HFFc6 (cell line): ENCODE measurements around the gene FSTL4. TPM values are rescaled to one million over a fixed set of nuclear protein-coding genes. Genes with fewer than 3 reads are reported as not detected.

ENCODE experiments used
- DNase-seq: peaks from one replicate; pipeline ENCODE4 v3.0.0-alpha.2; 2018
- H3K27ac Mint-ChIP-seq: 2 replicates; pipeline ENCODE4 v1.8.0; 2020; ENCODE audit warnings: mild to moderate bottlenecking, mixed read lengths
- H3K27me3 Mint-ChIP-seq: 2 replicates; pipeline ENCODE4 v1.8.0; 2021; ENCODE audit warnings: mild to moderate bottlenecking, moderate library complexity, mixed read lengths; ENCODE audit not compliant: insufficient read depth
- H3K36me3 Mint-ChIP-seq: 2 replicates; pipeline ENCODE4 v1.8.0; 2021; ENCODE audit warnings: low read depth, mixed read lengths
- H3K4me1 Mint-ChIP-seq: 2 replicates; pipeline ENCODE4 v1.8.0; 2020; ENCODE audit warnings: low read depth, mixed read lengths
- H3K4me3 Mint-ChIP-seq: 2 replicates; pipeline ENCODE4 v1.8.0; 2020; ENCODE audit warnings: mild to moderate bottlenecking, moderate library complexity, mixed read lengths
- H3K9me3 Mint-ChIP-seq: 2 replicates; pipeline ENCODE4 v1.8.0; 2020; ENCODE audit warnings: mild to moderate bottlenecking, mixed read lengths
- CTCF ChIP-seq: fragments of 200-600 bp; sonication (generic); IDR thresholded peaks from 2 replicates; pipeline ENCODE4 v1.5.0; 2021; ENCODE audit warnings: antibody characterized with exemption, mild to moderate bottlenecking
- total RNA-seq, 6 experiments: library from RNA; stranded (reverse); fragmentation: NEBNext Ultra II Directional; extraction: Animal tissue kit (Norgen Biotek cat#: 25700); gene quantifications; 2 replicates in 1 of 6; 3 replicates in 5 of 6; pipeline ENCODE4 v1.2.3, GENCODE V29; 2021

Gene FSTL4
- total RNA-seq, 6 experiments from 2014 or later: not detected

DNA sequence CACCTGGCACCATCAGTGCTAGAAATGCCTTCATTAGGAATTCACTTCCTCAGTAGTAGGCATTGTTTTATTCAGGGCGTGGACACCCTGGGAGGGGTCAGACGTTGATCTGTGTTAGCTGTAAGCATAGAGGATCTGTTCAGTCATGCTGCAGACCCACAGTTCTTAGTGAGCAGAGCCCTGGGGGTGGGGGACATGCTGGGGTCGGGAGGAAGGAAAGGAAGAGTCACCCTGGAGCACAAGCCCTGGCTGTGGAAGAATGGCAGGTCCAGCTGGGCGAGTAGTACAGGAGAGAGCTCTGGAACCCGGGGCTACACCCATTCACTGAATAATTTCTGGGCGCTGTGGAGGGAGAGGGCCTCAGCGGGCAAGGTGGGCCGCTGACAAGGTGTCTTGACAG lies 172.5 kb downstream of the FSTL4 start:
- no peaks in the 10 kb centered on the region for H3K36me3 Mint-ChIP-seq

GRCh38 chr5:133438487-133438886 lies 173.9 kb downstream of the FSTL4 start:
- no peak overlapping the region for H3K4me3 Mint-ChIP-seq
- peaks cover 4% of the 10 kb centered on the region for H3K27me3 Mint-ChIP-seq
- TF ChIP-seq CTCF: no peak
- no peaks in the 10 kb centered on the region for H3K36me3 Mint-ChIP-seq
- H3K9me3 Mint-ChIP-seq: no peaks in the 10 kb centered on the region
- DNase-seq: no peak
- no peaks in the 10 kb centered on the region for H3K4me1 Mint-ChIP-seq
- no peak overlapping the region for H3K27ac Mint-ChIP-seq

More for the DNA sequence above, 172.5 kb downstream of the FSTL4 start:
- H3K27me3 Mint-ChIP-seq: peaks cover 6% of the 10 kb centered on the region
- H3K27ac Mint-ChIP-seq: no peak overlapping the region
- H3K4me3 Mint-ChIP-seq: no peak overlapping the region
- H3K9me3 Mint-ChIP-seq: no peaks in the 10 kb centered on the region
- no peak for TF ChIP-seq CTCF
- DNase-seq: no peak
- no peaks in the 10 kb centered on the region for H3K4me1 Mint-ChIP-seq

GRCh38 chr5:133434336-133434735 lies 178.0 kb downstream of the FSTL4 start:
- no peaks in the 10 kb centered on the region for H3K9me3 Mint-ChIP-seq
- no peak for TF ChIP-seq CTCF
- H3K4me1 Mint-ChIP-seq: no peaks in the 10 kb centered on the region
- H3K36me3 Mint-ChIP-seq: no peaks in the 10 kb centered on the region
- no peak for DNase-seq
- peaks cover 12% of the 10 kb centered on the region for H3K27me3 Mint-ChIP-seq
- no peak overlapping the region for H3K27ac Mint-ChIP-seq
- H3K4me3 Mint-ChIP-seq: no peak overlapping the region

DNA sequence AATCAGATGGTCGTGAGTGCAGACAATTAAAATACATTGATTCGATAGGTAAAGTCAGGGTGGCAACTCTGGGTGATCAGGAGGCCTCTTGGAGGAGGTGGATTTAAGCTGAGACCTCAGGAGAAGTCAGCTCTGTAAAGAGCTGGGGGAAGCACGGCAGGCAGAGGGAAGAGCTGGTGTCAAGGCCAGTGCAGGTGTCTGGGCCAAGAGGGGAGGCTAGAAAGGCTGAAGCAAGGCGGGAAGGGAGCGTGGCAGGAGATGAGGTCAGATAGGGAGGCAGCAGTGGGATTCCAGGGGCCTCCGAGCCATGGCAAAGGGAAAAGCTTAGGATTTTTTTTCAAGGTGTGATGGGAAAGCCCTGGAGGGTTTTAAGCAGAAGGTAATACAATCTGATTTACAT lies 178.7 kb downstream of the FSTL4 start:
- no peaks in the 10 kb centered on the region for H3K9me3 Mint-ChIP-seq
- no peaks in the 10 kb centered on the region for H3K36me3 Mint-ChIP-seq
- no peak for DNase-seq
- no peaks in the 10 kb centered on the region for H3K4me1 Mint-ChIP-seq
- no peak overlapping the region for H3K27ac Mint-ChIP-seq
- TF ChIP-seq CTCF: no peak
- H3K4me3 Mint-ChIP-seq: no peak overlapping the region
- peaks cover 12% of the 10 kb centered on the region for H3K27me3 Mint-ChIP-seq

DNA sequence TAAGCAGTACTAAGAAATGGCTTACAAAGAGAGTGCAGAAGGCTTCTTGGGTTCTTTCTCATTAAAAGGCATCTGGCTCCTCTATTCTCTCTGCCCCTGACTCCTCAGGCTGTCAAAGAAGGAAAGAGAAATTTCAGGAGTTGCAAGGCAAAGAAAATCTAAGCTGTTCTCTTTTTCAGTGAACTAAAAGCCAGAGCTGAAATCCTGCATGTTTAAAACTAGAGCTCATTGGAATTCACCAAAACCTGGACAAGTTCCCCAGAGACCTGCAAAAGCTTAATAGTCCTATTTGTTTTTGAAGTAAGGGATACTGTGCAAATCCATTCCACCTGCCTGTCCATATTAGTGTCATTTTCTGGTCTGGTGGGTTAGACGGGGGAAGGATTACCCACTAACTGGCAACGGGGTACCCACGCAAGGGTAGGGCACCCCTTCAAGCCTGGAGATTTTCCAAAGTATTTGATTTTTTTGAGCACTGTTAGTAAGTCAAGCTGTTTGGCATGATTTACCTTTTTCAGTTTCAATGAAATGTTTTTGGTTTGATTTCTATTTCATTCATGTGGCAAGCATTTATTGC lies 179.3 kb downstream of the FSTL4 start:
- Mint-ChIP-seq H3K9me3 (no peaks in the 10 kb centered on the region), H3K36me3 (no peaks in the 10 kb centered on the region), H3K4me1 (no peaks in the 10 kb centered on the region), H3K27me3 (peaks cover 12% of the 10 kb centered on the region), H3K4me3 (no peak overlapping the region), H3K27ac (no peak overlapping the region)
- no peak for TF ChIP-seq CTCF
- no peak for DNase-seq
